PC-9 (cell line): ENCODE data around the gene SORBS1.

ENCODE experiments used
- EZH2 ChIP-seq: fragments of 200-600 bp; sonication (generic); IDR thresholded peaks from 2 replicates; pipeline ENCODE4 v1.8.0; 2017; ENCODE audit warnings: antibody characterized with exemption, low read depth
- TF ChIP-seq, protein P1 (sequence below): fragments of 200-600 bp; sonication (generic); conservative IDR thresholded peaks from 2 replicates; pipeline ENCODE4 v1.6.1; 2017; ENCODE audit warnings: mixed run types, antibody characterized with exemption, mild to moderate bottlenecking, moderate library complexity

DNA sequence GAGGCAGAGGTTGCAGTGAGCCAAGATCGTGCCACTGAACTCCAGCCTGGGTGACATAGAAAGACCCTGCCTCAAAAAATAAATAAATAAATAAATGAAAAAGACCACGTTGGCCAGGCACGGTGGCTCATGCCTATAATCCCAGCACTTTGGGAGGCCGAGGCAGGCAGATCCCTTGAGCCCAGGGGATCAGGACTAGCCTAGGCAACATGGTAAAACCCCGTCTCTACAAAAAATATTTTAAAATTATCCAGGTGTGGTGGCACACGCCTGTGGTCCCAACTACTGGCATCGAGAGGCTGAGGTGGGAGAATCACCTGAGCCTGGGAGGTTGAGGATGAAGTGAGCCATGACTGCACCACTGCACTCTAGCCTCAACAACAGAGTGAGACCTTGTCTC, 153.6 kb downstream of the SORBS1 start:
- TF ChIP-seq, protein P1, sequence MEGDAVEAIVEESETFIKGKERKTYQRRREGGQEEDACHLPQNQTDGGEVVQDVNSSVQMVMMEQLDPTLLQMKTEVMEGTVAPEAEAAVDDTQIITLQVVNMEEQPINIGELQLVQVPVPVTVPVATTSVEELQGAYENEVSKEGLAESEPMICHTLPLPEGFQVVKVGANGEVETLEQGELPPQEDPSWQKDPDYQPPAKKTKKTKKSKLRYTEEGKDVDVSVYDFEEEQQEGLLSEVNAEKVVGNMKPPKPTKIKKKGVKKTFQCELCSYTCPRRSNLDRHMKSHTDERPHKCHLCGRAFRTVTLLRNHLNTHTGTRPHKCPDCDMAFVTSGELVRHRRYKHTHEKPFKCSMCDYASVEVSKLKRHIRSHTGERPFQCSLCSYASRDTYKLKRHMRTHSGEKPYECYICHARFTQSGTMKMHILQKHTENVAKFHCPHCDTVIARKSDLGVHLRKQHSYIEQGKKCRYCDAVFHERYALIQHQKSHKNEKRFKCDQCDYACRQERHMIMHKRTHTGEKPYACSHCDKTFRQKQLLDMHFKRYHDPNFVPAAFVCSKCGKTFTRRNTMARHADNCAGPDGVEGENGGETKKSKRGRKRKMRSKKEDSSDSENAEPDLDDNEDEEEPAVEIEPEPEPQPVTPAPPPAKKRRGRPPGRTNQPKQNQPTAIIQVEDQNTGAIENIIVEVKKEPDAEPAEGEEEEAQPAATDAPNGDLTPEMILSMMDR: no peak
- no peak for TF ChIP-seq EZH2
